Vagina (tissue), 2 donors: ENCODE data around the gene PTPN1. TPM values are rescaled to one million over a fixed set of nuclear protein-coding genes. Genes with fewer than 3 reads are reported as not detected.

Experiments used
- DNase-seq, 2 donors: peaks; one replicate each; pipeline ENCODE4 v3.0.0-alpha.2; 2017; ENCODE audit errors: extremely low spot score in 2 of 2
- H3K27ac ChIP-seq: fragments of 200-600 bp; sonication (generic); one replicate; pipeline ENCODE4 v1.5.1; 2019
- H3K27me3 ChIP-seq: fragments of 200-600 bp; sonication (generic); one replicate; pipeline ENCODE4 v1.5.1; 2019
- H3K36me3 ChIP-seq, 2 donors: fragments of 200-600 bp; sonication (generic); one replicate each; pipeline ENCODE4 v1.5.1; 2017 to 2019
- H3K4me1 ChIP-seq: fragments of 200-600 bp; sonication (generic); one replicate; pipeline ENCODE4 v1.5.1; 2019
- H3K4me3 ChIP-seq, 2 donors: fragments of 200-600 bp; sonication (generic); 1 replicate in 1 of 2; 2 replicates in 1 of 2; pipeline ENCODE4 v1.5.1; 2016 to 2019
- H3K9me3 ChIP-seq: fragments of 200-600 bp; sonication (generic); one replicate; pipeline ENCODE4 v1.5.1; 2019
- CTCF ChIP-seq, 3 experiments: fragments of 450-650 bp in 2 of 3; fragments of 200-600 bp in 1 of 3; sonication (generic) in 1 of 3; IDR thresholded peaks; one replicate each; pipeline ENCODE4 v1.5.1; 2017 to 2019; ENCODE audit warnings: antibody characterized with exemption in 3 of 3, mild to moderate bottlenecking in 2 of 3, moderate library complexity in 2 of 3
- POLR2A ChIP-seq, 2 donors: fragments of 450-650 bp; IDR thresholded peaks; one replicate each; pipeline ENCODE4 v1.6.1; 2017; ENCODE audit warnings: antibody characterized with exemption in 2 of 2, mild to moderate bottlenecking in 2 of 2, moderate library complexity in 2 of 2
- POLR2AphosphoS5 ChIP-seq, 2 donors: sonication (generic); formaldehyde crosslinking; IDR thresholded peaks; one replicate each; pipeline ENCODE4 v1.9.0; 2017; ENCODE audit warnings: antibody characterized with exemption in 2 of 2, mild to moderate bottlenecking in 2 of 2, low read depth in 1 of 2; ENCODE audit not compliant: insufficient read depth in 1 of 2
- intact Hi-C: fragments of 100-400 bp; cut with DNase I; formaldehyde crosslinking; loops from one replicate; pipeline ENCODE4 v1.15.1; 2023
- total RNA-seq: library from RNA; depleted of rRNA; stranded (reverse); fragments of >200 nt; gene quantifications from one replicate; pipeline ENCODE4 v1.2.3, GENCODE V29; 2016

PTPN1 gene
- total RNA-seq, 1 donor from 2014 or later, result 25.3 TPM

GRCh38 chr20:50586531-50587232 is 76.5 kb downstream of the PTPN1 start:
- TF ChIP-seq CTCF (IDR thresholded peaks at IDR 0.05) (no peak), POLR2A (IDR thresholded peaks at IDR 0.05) (no peak), POLR2AphosphoS5 (IDR thresholded peaks at IDR 0.05; ENCODE audit: insufficient read depth in 1 of 2, low read depth in 1 of 2) (no peak)
- Histone ChIP-seq H3K27ac (no peak overlapping the region), H3K9me3 (no peaks in the 10 kb centered on the region), H3K4me1 (peaks cover 21% of the 10 kb centered on the region), H3K36me3 (peaks cover 0 to 52% of the 10 kb centered on the region in 2 donors), H3K27me3 (no peaks in the 10 kb centered on the region), H3K4me3 (no peak overlapping the region)
- intact Hi-C loops, result no loop called here
- no peak for DNase-seq

GRCh38 chr20:50587291-50587961 is 77.2 kb downstream of the PTPN1 start:
- intact Hi-C loops, result no loop called here
- peaks cover 29% of the 10 kb centered on the region for H3K4me1 ChIP-seq
- no peaks in the 10 kb centered on the region for H3K27me3 ChIP-seq
- no peak for TF ChIP-seq CTCF (IDR thresholded peaks at IDR 0.05)
- TF ChIP-seq POLR2A (IDR thresholded peaks at IDR 0.05), result no peak
- TF ChIP-seq POLR2AphosphoS5 (IDR thresholded peaks at IDR 0.05; ENCODE audit: insufficient read depth in 1 of 2, low read depth in 1 of 2), result peak in 1 of 2 donors; percentile 43
- no peak for DNase-seq
- H3K27ac ChIP-seq, result peak overlapping the region; percentile 37
- H3K36me3 ChIP-seq, result peaks cover 0 to 44% of the 10 kb centered on the region in 2 donors
- no peak overlapping the region for H3K4me3 ChIP-seq
- H3K9me3 ChIP-seq, result no peaks in the 10 kb centered on the region

GRCh38 chr20:50588034-50588736 is 78.0 kb downstream of the PTPN1 start:
- intact Hi-C loops, result no loop called here
- Histone ChIP-seq H3K36me3 (peaks cover 0 to 38% of the 10 kb centered on the region in 2 donors), H3K4me1 (peaks cover 36% of the 10 kb centered on the region), H3K4me3 (no peak overlapping the region), H3K27me3 (no peaks in the 10 kb centered on the region), H3K9me3 (no peaks in the 10 kb centered on the region), H3K27ac (peak overlapping the region; percentile 37)
- TF ChIP-seq POLR2A (IDR thresholded peaks at IDR 0.05) (no peak), CTCF (IDR thresholded peaks at IDR 0.05) (peak; percentile 30 to 63 (median 59)), POLR2AphosphoS5 (IDR thresholded peaks at IDR 0.05; ENCODE audit: insufficient read depth in 1 of 2, low read depth in 1 of 2) (peak in 1 of 2 donors; percentile 27)
- no peak for DNase-seq

GRCh38 chr20:50589548-50590347 is 79.6 kb downstream of the PTPN1 start:
- Histone ChIP-seq H3K4me1 (peaks cover 29% of the 10 kb centered on the region), H3K27ac (no peak overlapping the region), H3K9me3 (no peaks in the 10 kb centered on the region), H3K27me3 (no peaks in the 10 kb centered on the region), H3K4me3 (no peak overlapping the region), H3K36me3 (peaks cover 0 to 29% of the 10 kb centered on the region in 2 donors)
- TF ChIP-seq CTCF (IDR thresholded peaks at IDR 0.05) (no peak), POLR2AphosphoS5 (IDR thresholded peaks at IDR 0.05; ENCODE audit: insufficient read depth in 1 of 2, low read depth in 1 of 2) (no peak), POLR2A (IDR thresholded peaks at IDR 0.05) (no peak)
- DNase-seq, result no peak
- intact Hi-C loops, result no loop called here
